ENCODE results near the gene ZNF135.

ZNF135 gene

GRCh38 chr19:58095328-58095727, 36.2 kb downstream of the ZNF135 start:
- no peak for DNase-seq

- DNase-seq, result no peak
Observed at GRCh38 chr19:58096884-58097283, 37.8 kb downstream of the ZNF135 start.

GRCh38 chr19:58097349-58097748, 38.3 kb downstream of the ZNF135 start:
- no peak for DNase-seq

- peak; percentile 96 for DNase-seq
Observed at GRCh38 chr19:58097781-58098681, 38.9 kb downstream of the ZNF135 start, which contains the start of gene ZSCAN18. Gene ZSCAN18 (minus strand): TSS chr19:58098231. CDS start chr19:58090267, 7,964 bp downstream.

- DNase-seq, result no peak
Observed at GRCh38 chr19:58098682-58098998, 39.6 kb downstream of the ZNF135 start.

GRCh38 chr19:58107778-58108545, 48.9 kb downstream of the ZNF135 start:
- DNase-seq, result no peak

- DNase-seq, result no peak
Observed at GRCh38 chr19:58108546-58108817, 49.4 kb downstream of the ZNF135 start.

- DNase-seq, result peak; percentile 19
Observed at GRCh38 chr19:58117841-58118575, 58.9 kb downstream of the ZNF135 start.

GRCh38 chr19:58118979-58119733, 60.1 kb downstream of the ZNF135 start:
- DNase-seq, result no peak

Data from fibroblast of skin of scalp (primary cell).